Uterus (tissue), 2 donors: ENCODE results near the gene FAM76B.

Experiments
- POLR2A ChIP-seq, 2 donors: fragments of 450-650 bp; IDR thresholded peaks; one replicate each; pipeline ENCODE4 v1.6.1; 2016; ENCODE audit warnings: antibody characterized with exemption in 2 of 2, mild to moderate bottlenecking in 1 of 2, moderate library complexity in 1 of 2
- TF ChIP-seq, protein P1 (sequence below), 4 experiments: fragments of 200-600 bp in 2 of 4; fragments of 450-650 bp in 2 of 4; sonication (generic) in 2 of 4; IDR thresholded peaks; one replicate each; pipeline ENCODE4 v1.5.1; 2016 to 2019; ENCODE audit warnings: antibody characterized with exemption in 4 of 4, mild to moderate bottlenecking in 2 of 4, moderate library complexity in 1 of 4

DNA sequence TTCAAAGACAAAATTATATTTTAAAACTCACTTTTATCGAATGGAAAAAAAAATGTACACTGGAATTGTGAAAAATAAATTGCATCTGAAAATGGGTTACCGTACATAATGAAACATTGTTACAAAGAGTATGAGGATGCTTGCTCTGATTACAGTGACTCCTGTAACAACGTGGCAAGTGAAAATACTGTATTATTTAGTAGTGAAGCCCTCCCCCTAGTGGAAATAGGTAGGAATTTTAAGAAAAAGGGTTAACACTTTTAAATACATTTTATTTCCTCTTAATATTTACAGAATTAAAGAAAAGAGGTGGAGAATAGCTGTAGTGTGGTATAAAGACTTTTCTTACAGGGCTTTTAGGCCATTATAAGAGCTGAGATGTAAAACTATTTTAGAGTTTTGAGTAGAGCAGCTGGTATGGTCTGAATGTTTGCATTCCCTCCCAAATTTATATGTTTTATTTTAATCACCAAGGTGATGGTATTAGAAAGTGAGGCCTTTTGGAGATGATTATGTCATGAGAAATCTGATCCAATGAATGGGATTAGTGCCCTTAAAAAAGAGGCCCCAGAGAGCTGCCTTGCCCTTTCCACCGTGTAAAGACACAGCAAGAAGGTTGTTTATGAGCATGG is 25.2 kb downstream of the FAM76B start:
- TF ChIP-seq, protein P1, sequence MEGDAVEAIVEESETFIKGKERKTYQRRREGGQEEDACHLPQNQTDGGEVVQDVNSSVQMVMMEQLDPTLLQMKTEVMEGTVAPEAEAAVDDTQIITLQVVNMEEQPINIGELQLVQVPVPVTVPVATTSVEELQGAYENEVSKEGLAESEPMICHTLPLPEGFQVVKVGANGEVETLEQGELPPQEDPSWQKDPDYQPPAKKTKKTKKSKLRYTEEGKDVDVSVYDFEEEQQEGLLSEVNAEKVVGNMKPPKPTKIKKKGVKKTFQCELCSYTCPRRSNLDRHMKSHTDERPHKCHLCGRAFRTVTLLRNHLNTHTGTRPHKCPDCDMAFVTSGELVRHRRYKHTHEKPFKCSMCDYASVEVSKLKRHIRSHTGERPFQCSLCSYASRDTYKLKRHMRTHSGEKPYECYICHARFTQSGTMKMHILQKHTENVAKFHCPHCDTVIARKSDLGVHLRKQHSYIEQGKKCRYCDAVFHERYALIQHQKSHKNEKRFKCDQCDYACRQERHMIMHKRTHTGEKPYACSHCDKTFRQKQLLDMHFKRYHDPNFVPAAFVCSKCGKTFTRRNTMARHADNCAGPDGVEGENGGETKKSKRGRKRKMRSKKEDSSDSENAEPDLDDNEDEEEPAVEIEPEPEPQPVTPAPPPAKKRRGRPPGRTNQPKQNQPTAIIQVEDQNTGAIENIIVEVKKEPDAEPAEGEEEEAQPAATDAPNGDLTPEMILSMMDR (IDR thresholded peaks at IDR 0.05), result peak; percentile 66 to 84 (median 79)
- TF ChIP-seq POLR2A (IDR thresholded peaks at IDR 0.05), result no peak
